OCI-LY7 (cell line): Measurements from ENCODE around the gene APPL2. TPM values are rescaled to one million over a fixed set of nuclear protein-coding genes. Genes with fewer than 3 reads are reported as not detected.

Experiments used
- BruUV-seq: library from RNA; stranded (reverse); fragments of 400-500 nt; replicated peaks from 2 replicates; lab custom pipeline; 2021; lab: Mats Ljungman, UMichigan
- CTCF ChIA-PET: fragments of 300-600 bp; sonication (Branson Sonifier 250); formaldehyde crosslinking; loops from one replicate; lab custom pipeline; 2022; ENCODE audit warnings: antibody characterized with exemption; ENCODE audit not compliant: unreplicated experiment; lab: Charles Lee
- POLR2A ChIA-PET: fragments of 300-600 bp; sonication (Branson Sonifier 250); formaldehyde crosslinking; loops from one replicate; lab custom pipeline; 2022; ENCODE audit warnings: antibody characterized with exemption; lab: Charles Lee
- DNase-seq: peaks from one replicate; pipeline ENCODE4 v3.0.0-alpha.2; 2015; ENCODE audit warnings: low spot score
- H2AFZ ChIP-seq: fragments of 200-600 bp; sonication (generic), shearing (Covaris generic); 2 replicates; pipeline ENCODE4 v1.6.1; 2014; ENCODE audit warnings: mild to moderate bottlenecking, antibody characterized with exemption, low read length, moderate library complexity
- H3K27ac ChIP-seq: fragments of 200-600 bp; sonication (generic); 2 replicates; pipeline ENCODE4 v1.5.1; 2014; ENCODE audit warnings: mixed run types, low read depth, mild to moderate bottlenecking, moderate library complexity, low read length, inconsistent platforms; ENCODE audit not compliant: poor library complexity, severe bottlenecking
- H3K36me3 ChIP-seq: fragments of 200-600 bp; sonication (generic); 2 replicates; pipeline ENCODE4 v1.6.1; 2014; ENCODE audit warnings: mild to moderate bottlenecking, antibody characterized with exemption, low read length, moderate library complexity, mixed read lengths; ENCODE audit not compliant: insufficient read depth
- H3K4me1 ChIP-seq: fragments of 200-600 bp; sonication (generic); 2 replicates; pipeline ENCODE4 v1.5.1; 2014; ENCODE audit warnings: mild to moderate bottlenecking, low read length; ENCODE audit not compliant: insufficient read depth, poor library complexity, severe bottlenecking
- H3K4me2 ChIP-seq: fragments of 200-600 bp; sonication (generic); 2 replicates; pipeline ENCODE4 v1.6.1; 2014; ENCODE audit warnings: mild to moderate bottlenecking, low read length
- H3K4me3 ChIP-seq: fragments of 200-600 bp; sonication (generic); 2 replicates; pipeline ENCODE4 v1.5.1; 2014; ENCODE audit warnings: mild to moderate bottlenecking, low read depth, low read length; ENCODE audit not compliant: poor library complexity, severe bottlenecking
- H3K79me2 ChIP-seq: fragments of 200-600 bp; sonication (generic); 2 replicates; pipeline ENCODE4 v1.6.1; 2016; ENCODE audit warnings: low read depth, mild to moderate bottlenecking, low read length, moderate library complexity, mixed read lengths; ENCODE audit not compliant: insufficient read depth
- H3K9me2 ChIP-seq: fragments of 200-600 bp; sonication (generic); 2 replicates; pipeline ENCODE4 v1.6.1; 2016; ENCODE audit warnings: mild to moderate bottlenecking, low read length, mixed read lengths; ENCODE audit not compliant: insufficient read depth
- H3K9me3 ChIP-seq: fragments of 200-600 bp; sonication (generic); 2 replicates; pipeline ENCODE4 v1.6.1; 2014; ENCODE audit warnings: mild to moderate bottlenecking, mixed run types, low read length, mixed read lengths
- H4K20me1 ChIP-seq: fragments of 200-600 bp; sonication (generic); 2 replicates; pipeline ENCODE4 v1.6.1; 2014; ENCODE audit warnings: mild to moderate bottlenecking, antibody characterized with exemption, low read length, moderate library complexity, mixed read lengths; ENCODE audit not compliant: insufficient read depth
- CTCF ChIP-seq: fragments of 200-600 bp; sonication (generic); conservative IDR thresholded peaks from 2 replicates; pipeline ENCODE4 v1.5.1; 2014; ENCODE audit warnings: mild to moderate bottlenecking, antibody characterized with exemption, low read length, moderate library complexity, mixed read lengths
- EZH2phosphoT487 ChIP-seq: fragments of 200-600 bp; sonication (generic); IDR thresholded peaks from 2 replicates; pipeline ENCODE4 v1.6.1; 2018; ENCODE audit warnings: low read depth, borderline replicate concordance, mild to moderate bottlenecking, mixed run types, antibody characterized with exemption, low read length, moderate library complexity, mixed read lengths
- intact Hi-C: fragments of 100-400 bp; cut with micrococcal nuclease; formaldehyde crosslinking; loops from one replicate; pipeline ENCODE4 v1.10.0; 2022; ENCODE audit not compliant: unreplicated experiment
- total RNA-seq, 2 experiments: library from RNA; depleted of rRNA in 1 of 2; stranded (reverse); fragments of >200 nt in 1 of 2; shearing (Covaris generic) in 1 of 2; gene quantifications; 2 replicates each; pipeline ENCODE4 v1.2.3, GENCODE V29; 2014 to 2022

Gene APPL2
- total RNA-seq, 2 experiments from 2014 or later: 18.8 to 29.1 TPM

DNA sequence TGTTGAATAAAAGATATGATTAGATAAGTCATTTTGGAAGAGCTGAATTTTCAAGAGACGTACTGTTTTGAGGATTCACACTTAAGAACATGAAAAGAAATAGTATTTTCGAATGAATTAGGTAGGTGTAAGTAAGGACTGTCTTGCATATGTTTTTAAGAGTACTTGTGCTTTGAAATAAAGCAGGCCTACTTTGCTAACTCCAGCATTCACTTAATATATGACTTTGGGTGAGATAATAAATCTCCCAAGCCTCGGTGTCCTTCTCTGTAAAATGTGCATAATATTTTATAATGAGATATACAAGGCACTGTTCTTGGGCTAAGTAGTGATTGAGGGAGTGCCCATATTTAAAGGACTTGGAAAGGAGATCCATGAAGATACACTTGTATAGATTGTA, 73.8 kb downstream of the APPL2 start:
- H3K4me3 ChIP-seq: no peak overlapping the region
- no peak overlapping the region for H3K27ac ChIP-seq
- H3K79me2 ChIP-seq: no peaks in the 10 kb centered on the region; the same call in 1 of the 2 replicates
- DNase-seq: no peak
- H3K9me3 ChIP-seq: no peaks in the 10 kb centered on the region
- intact Hi-C loops: loop anchor here (5.0 kb wide), 1 partner anchor 35 kb away; no protein-coding TSS in a partner anchor
- no peaks in the 10 kb centered on the region for H3K4me1 ChIP-seq
- ChIA-PET CTCF (no interaction called here), POLR2A (interaction anchor here (0.6 to 1.3 kb wide), 3 partner anchors 9 to 930 kb away, joined by 3 to 5 read pairs (median 4); no protein-coding TSS in a partner anchor)
- H3K9me2 ChIP-seq: no peaks in the 10 kb centered on the region
- H4K20me1 ChIP-seq: no peaks in the 10 kb centered on the region
- no peak for TF ChIP-seq CTCF
- no peak for TF ChIP-seq EZH2phosphoT487
- H2AFZ ChIP-seq: no peak overlapping the region
- no TSS peak for BruUV-seq
- H3K4me2 ChIP-seq: no peak overlapping the region
- peaks cover 97% of the 10 kb centered on the region for H3K36me3 ChIP-seq

GRCh38 chr12:105158876-105159275, 77.1 kb downstream of the APPL2 start:
- BruUV-seq: no TSS peak
- Histone ChIP-seq H3K27ac (no peak overlapping the region), H3K9me3 (no peaks in the 10 kb centered on the region), H3K4me3 (no peak overlapping the region), H4K20me1 (no peaks in the 10 kb centered on the region), H3K9me2 (no peaks in the 10 kb centered on the region), H2AFZ (no peak overlapping the region), H3K36me3 (peaks cover 95% of the 10 kb centered on the region), H3K4me2 (no peak overlapping the region), H3K4me1 (no peaks in the 10 kb centered on the region), H3K79me2 (no peaks in the 10 kb centered on the region; the same call in 1 of the 2 replicates)
- POLR2A ChIA-PET: no interaction called here
- TF ChIP-seq EZH2phosphoT487 (no peak), CTCF (no peak)
- intact Hi-C loops: no loop called here
- CTCF ChIA-PET: no interaction called here
- DNase-seq: no peak

DNA sequence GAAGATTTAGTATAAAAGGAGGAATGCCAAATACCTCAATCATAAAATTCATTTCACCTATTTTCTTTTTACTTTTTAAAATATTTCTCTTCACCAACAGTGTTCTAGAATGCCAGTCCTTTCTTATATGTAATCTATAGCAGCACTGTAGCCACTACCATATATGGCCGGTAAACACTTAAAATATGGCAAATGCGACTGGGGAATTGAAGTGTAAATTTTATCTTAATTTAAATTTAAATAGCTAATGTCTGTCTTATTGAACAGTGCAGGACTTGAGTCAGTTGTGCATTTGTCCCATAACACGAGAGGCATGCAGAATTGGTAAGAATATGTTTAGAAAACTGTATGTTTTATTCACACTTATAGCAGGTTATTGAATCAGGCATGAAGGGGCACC, 78.4 kb downstream of the APPL2 start:
- no peaks in the 10 kb centered on the region for H3K4me1 ChIP-seq
- ChIA-PET CTCF (no interaction called here), POLR2A (no interaction called here)
- no peak overlapping the region for H2AFZ ChIP-seq
- intact Hi-C loops: no loop called here
- H3K27ac ChIP-seq: no peak overlapping the region
- TF ChIP-seq CTCF (no peak), EZH2phosphoT487 (no peak)
- no peak for DNase-seq
- no peaks in the 10 kb centered on the region for H3K9me2 ChIP-seq
- no TSS peak for BruUV-seq
- no peak overlapping the region for H3K4me2 ChIP-seq
- no peaks in the 10 kb centered on the region for H4K20me1 ChIP-seq
- H3K4me3 ChIP-seq: no peak overlapping the region
- H3K9me3 ChIP-seq: no peaks in the 10 kb centered on the region
- no peaks in the 10 kb centered on the region; the same call in 1 of the 2 replicates for H3K79me2 ChIP-seq
- H3K36me3 ChIP-seq: peaks cover 95% of the 10 kb centered on the region
